Activated CD8-positive, alpha-beta memory T cell treated with anti-CD3 and anti-CD28 coated beads for 48 hours (primary cell): Measurements from ENCODE around the gene SLC27A4.

ENCODE experiments used
- DNase-seq, 3 experiments: peaks; one replicate each; pipeline ENCODE4 v3.0.0-alpha.2; 2020; ENCODE audit warnings: low read depth in 2 of 3, low spot score in 2 of 3

Gene SLC27A4

DNA sequence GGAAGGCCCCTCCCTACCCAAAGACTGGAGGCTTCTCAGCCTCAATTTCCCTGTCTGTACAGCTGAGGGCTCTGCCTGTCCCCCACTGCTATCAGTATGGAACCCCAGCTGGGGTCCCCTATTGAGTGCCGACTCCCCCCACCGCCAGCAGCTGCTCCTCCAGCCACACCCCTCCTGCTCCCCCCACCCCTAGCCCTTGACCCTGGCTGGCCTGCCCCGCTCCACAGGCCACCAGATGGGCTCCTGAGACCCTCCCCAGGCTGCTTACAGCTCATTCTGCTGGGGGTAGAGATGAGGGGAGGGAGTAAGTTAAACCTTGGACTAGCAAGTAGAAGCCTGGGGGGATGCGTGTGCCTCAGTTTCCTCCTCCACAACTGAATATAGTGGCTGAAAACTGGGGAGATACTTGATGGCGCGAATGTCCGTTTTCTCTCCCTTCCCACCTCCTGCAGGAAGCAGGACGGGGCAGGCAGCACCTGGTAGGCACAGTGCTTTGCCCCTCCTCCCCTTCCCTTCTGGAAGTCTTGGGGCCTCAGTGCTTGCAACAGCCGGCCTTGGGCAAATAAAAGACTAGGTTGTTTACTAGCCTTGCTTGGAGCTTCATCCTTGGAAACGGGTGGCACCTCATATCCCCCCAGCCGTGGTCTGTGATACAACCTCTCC lies 50.0 kb downstream of the SLC27A4 start:
- no peak for DNase-seq

DNA sequence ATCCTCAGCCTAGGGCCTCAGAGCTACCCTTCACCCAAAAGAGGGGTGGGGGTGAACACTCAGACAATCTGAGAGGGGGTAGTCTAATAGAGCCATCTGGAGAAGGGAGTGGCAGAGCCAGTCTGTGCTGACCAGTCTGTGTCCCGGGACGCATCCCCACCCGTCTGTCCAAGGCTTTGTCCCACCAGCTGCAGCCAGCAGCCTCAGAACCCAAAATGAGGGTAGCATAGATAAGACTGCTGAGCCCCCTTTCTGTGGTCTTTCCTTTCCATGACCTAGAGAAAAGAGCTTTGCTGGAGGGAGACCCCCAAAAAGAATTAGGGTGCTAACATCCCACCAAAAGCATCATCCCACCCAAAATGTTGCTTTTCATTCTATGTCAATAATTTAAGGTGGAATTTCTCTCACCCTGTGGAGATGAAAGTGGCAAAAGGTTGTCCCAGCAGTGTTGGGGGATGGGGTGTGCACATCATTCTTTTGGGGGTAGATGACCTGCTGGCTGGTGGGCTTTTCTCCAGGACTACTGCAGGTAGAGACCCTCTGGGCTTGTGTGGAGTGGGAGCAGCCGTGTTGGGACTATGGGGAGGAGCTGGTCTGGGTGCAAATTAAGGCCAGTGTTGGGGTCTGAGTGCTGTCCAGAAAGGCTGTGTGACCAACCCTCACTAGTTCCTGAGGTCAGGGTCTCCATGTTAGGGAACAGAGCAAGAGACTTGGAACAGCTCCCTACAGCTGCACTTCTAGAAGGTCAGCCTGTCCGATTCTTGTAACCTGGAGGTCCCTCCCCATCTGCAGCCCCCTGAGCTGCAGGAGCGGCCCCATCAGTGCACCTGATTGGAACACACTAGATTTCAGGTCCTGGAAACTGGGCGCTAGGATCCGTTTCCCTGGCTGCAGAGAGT lies 50.7 kb downstream of the SLC27A4 start:
- no peak for DNase-seq

DNA sequence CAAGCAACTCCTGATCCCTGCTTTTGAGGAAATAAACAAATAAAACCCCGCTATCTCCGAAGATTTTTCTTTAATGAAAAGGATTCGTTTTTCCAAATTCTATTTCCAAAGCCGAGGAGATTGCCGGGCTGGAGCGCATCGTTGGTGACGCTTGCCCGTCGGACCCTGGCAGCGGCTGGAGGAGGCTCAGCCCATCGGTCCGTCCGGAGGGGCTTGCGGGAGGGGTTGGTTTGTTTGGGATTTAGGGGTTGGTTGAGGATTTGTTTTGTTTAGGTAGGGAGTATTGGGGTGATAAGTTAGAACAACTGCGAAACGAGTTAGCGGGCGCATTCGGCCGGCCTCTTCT lies 51.6 kb downstream of the SLC27A4 start:
- DNase-seq = no peak

DNA sequence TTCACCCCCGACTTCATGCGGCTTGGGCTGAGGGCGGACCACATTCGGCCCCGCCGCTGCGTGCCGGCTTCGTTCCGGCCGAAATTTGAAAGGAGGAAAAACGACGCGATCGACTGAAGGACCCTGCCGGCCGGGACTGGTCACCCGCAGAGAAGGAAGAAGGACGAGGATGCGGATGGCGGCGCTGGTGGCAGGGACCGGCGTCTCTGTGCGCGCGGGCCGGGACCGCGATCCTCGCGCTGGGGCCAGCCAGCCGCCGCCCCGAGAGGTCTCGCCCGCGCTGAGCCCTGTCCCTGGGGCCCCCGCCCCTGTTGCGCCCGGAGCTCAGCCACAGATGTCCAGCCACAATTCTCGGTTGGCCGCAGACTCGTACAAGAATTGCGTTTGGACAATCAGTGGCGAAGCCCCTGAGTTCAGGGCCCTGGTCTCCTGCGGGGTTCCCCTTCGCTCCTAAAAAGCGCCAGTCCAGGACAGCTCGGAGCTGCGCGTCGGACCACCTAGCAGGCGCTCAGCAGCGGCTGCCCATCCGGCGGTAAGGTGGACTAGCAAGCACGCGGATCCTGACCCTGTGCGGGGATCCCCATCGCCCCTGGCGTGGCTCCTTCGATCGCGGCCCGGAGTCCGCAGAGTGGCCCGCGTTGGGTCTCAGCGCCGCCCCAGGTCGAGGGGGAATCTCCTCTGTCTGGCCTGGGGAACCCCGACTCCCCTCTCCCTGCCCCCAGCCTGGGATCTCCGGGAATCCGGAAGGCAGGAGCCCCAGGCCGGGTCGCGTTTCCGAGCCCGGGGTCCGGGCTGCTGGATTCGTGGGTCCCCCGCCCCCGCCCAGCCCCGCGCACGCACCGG lies 52.2 kb downstream of the SLC27A4 start:
- no peak for DNase-seq

DNA sequence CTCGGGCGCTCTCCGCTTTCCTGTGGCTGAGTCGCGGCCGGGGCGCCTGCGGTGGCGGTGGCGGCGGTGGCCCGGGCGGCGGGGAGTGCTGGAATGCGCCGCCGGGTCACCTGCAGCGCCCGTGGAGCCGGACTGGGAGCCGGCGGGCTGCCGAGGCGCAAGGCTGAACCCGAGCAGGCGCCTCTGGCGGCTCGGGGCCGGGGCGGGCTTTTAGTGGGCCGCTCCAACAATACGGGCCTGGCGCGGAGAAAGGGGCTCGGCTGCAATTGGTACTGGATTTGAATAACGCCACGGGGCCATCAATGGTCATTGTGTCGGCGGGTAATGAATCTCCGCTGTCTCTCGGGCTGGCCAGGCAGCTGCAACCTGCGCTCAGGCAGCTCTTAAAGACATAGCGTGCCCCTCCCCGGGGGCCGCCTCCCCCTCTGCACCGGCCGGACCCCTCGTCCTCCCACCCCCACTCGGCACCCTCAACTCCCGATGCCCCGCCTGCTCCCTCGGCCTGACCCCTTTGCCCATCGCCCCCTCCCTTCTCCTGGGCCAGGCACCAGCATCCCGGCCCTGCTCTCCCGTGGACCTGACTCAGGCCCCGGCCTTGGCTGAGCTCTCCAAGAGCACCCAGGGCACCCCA lies 52.9 kb downstream of the SLC27A4 start:
- no peak for DNase-seq

DNA sequence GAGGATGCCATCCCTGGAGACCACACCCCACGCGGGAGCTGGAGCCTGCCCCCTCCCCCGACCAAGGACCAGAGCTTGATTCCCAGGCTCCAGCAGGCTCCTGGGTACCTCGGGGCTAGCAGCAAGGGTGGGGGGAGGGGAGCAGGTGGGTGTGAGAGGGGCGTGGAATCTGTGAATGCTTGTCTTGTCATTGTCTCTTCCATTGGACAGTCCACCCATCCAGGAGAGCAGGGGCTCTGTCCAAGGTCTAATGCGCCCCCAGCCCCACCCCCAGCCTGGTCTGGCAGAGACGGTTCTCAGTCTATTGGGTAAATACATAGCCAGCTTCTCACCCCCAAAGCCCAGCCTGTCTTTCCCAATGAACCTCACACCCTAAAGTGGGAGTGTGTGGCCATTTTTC lies 53.6 kb downstream of the SLC27A4 start:
- DNase-seq = no peak

DNA sequence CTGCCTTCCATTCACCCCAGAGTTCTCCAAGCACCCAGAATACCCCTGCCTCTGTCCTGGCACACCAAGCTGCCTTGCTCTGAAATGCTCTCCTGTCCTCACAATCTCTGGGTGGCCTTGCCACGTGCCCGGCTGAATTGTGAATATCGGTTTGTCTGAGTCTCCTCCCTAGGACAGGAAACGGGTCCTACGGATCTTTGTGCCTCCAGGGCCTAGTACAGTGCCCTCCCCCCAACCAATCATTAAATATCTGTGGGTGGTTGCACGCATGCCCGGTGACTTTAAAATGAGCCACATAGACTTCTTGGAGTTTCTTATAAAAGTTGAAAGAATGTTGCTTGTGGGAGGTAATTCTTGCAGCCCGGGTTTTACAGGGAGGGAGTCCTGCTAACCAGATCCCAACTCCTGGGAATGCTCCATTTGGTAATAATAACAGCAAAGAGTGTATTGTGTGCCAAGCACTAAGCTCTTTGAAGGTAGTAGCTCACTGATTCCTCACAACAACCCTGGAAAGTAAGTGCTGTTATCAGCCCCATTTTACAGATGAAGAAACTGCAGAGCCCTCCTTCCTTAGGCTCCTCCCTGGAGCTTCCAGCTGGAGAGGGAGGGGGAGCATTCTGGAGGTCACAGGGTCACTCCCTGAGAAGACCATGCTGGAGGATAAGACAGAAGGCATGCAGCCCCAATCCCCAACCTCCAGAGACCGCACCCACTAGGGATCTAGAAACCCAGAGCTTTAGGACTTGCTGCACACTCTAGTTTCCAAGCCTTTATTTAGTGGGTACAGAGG lies 54.2 kb downstream of the SLC27A4 start:
- no peak for DNase-seq

DNA sequence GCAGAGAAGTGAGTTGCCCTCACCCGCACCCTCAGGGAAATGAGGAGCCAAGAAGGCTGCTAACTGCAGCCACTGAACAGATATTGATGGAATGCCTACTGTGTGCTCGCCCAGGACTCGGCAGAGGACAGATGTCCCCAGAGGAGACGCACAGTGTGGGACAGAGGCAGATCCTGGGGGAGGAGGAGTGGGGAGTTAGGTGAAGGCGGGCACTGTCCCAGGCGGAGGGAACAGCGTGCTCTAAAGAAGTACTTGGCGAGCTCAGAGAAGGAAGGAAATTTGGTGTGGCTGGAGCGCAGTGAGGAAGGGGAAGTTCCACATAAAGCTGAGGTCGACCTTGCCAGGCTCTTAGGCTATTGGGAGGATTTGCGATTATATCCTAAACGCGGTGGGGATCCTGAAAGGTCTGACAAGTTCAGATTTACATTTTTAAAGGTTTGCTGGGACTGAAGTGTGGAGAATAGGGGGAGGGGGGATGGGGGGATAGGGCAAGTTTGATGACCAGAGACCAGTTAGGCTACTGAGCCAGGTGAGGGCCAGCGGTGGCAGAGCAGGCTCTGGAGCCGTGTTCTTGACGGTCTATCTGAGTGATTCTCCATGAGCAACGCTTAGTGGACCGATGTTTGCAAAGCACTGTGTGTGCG lies 56.8 kb downstream of the SLC27A4 start:
- DNase-seq = no peak

DNA sequence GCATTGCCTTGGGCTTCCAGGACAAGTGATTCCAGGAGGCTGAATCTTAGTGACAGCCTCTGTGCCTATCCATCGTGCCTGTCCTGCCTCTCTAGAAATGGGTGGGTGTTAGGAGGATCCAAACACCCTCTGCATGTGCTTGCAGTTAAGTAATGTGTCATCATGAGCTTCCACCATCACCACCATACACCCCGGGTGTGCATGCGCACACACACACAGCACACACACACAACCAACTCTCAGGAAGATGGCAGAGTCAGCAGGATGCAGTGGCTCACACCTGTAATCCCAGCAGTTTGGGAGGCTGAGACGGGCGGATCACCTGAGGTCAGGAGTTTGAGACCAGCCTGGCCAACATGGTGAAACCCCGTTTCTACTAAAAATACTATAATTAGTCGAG lies 57.5 kb downstream of the SLC27A4 start:
- DNase-seq = no peak

DNA sequence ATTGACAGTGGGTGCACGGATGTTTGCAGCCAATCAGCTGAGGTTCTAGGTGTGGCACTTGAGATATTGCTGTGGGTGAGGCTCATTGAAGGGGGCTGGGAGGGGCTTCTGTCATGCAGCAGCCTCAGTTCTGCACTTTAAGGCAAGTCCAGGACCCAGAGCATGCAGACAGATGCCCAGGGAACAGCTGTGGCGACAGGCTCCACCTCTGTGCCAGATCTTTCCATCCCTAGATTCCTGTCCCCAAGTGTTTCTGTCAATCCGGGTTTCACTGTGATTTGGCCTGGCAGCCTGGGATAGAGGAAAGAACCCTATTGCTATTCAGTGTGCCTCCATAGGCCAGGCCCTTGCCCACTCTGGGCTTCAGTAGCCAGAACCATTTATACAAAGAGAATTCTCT lies 59.5 kb downstream of the SLC27A4 start:
- no peak for DNase-seq

DNA sequence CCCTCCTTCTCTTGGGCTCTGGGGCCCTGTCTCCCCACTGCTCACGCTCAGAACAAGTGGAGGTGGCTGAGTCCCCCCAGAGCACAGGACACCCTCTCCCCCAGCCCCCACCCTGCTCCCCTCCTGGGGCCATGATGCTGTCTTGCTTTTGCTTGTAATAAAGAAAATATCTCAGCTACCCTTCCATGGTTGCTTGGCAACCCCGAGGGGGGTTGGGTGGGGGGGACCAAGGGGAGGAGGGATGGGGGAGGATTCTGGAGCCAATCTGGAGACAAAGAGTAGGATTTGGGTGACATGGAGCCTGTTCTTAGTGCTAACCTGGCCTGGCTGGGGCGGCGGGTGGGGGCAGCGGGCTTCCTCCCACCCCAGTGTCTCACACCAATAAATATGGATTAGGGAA lies 64.2 kb downstream of the SLC27A4 start:
- no peak for DNase-seq

DNA sequence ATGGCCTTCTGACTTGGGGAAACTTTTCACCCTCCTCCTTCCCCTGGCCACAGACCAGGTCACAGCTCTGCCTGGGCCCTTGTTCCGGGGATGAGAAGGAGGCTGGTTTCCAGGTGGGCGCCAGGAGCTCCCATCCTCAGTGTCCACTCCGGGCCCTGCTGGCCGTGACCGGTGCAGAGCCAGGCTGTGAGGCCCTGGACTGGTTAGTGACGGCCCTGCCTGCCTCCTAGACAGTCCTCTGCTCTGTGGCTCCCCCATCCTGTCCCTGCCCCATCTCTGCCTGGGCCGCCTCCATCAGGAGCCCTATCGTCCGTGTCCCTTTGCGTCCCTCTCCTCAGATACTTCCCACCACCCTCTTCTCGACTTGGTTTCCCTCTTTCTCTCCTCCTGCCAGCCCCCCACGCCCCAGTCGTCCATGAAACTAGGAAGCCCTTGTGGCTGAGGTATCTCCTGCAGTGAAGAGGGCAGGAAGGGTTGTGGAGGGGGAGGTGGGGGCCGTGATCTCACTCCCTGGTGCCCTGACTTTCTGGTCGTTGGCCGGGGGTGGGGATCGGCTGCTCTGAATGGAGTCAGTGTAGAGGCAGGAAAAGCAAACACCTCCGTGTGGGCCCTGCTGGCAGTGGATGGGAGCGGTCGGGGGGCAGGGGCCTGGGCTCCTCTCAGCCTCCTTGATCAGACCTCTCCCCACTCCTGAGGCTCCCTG lies 64.9 kb downstream of the SLC27A4 start:
- DNase-seq = no peak

DNA sequence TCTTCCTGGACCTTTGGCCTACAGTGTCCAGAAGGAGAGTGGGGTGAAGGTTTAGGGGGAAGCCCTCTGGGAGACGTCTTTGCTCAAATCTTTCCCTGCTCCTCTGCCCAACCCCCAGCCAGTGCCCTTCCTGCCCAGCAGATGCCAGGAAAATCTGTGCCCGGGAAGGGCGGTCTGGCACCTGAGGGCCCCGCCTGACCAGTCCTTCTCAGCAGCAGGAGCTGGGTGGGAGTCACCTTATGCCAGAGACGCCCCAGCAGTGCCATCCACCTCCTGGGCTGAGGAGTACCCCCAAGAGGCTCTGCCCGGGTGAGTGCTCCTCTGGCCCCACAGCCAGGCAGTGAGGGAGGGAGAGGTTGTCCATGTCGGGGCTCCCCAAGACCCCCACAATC lies 65.4 kb downstream of the SLC27A4 start:
- no peak for DNase-seq

DNA sequence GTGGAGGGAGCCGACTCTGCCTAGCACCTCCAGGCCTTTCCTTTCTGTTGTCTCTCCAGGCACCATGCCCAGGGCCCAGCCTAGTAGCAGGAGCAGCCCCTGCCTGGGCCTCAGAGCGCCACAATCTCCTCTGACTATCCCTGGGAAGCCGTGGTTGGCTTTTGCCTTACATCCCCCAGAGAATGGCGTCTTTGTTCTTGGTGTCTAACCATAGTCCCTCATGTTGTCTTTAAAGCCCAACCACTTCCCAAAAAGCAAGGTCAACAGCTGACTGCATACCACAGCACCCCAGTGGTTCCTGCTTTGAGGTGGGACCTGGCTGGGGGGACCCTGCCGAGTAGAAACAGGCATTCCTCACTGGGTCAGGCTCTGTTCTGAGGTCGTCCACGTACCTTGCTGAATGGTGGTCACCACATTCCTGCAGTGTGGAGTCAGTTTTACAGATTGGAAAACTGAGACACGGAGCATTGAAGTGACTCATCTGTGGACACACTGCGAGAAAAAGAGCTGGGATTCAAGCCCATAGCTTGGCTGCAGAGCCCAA lies 66.6 kb downstream of the SLC27A4 start:
- DNase-seq = no peak

DNA sequence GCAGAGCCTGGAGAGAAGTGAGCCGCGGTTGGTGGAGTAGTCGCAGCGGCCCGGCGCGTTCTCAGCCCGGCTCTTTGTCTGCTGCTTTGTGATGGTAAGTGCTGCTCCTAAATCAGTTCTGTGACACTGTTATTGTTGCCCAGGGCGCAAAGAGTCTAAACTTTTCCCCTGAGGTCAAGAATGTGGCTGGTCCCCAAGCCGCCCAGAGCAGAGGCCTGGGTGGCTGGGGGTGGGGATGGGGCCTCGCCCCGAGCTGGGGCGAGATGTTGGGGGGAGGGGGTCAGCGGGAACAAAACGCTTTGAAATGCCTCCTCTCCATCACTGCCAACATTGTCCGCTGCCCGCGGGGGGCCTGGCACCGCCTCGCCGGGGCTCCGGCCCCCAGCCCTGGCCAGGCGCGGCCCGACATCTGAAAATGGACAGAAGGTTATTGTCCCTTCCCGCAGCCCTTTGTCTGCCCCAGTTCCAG lies 68.7 kb downstream of the SLC27A4 start:
- DNase-seq = no peak

DNA sequence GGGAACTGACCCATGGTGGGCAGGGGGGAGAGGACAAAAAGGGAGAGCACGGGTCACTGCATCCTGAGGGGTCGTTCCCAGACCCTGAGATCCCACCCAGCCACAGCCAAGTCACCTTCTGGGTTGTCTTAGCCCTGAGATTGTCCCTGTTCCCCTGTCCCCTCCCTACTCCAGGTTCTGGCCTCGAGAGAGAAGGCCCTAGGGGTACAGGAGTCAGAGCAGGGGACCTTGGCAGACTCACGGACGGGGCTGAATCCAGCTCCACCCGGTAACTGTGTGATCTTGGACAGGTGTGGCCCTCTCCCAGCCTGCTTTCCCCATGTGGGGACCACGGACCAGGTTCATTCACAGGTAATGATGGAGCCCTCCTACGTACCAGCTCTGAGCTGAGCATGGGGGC lies 69.1 kb downstream of the SLC27A4 start:
- no peak for DNase-seq

DNA sequence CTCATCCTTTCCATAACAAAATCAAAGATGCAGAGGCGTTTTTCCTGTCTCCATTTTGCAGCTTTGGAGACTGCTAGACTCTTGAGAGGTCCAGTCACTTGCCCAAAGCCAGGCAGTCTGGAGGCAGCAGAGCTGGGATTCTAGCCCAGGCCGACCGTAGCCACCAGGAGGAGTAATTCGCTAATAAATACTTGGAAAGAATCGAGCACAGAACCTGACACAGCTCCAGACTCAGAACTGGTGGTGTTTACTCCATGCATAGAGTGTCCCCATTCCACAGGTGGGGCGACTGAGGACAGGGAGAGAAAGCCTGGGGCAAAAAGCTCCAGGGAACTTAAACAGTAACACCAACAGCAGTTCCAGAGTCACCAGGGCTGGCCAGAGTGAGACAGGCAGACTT lies 69.7 kb downstream of the SLC27A4 start:
- no peak for DNase-seq
